A549 (cell line): Measurements from ENCODE around the gene ADCY6.

Source experiments
- CEBPB ChIP-seq, 2 experiments: fragments of >200 bp in 1 of 2; sonication (Bioruptor Twin) in 1 of 2; formaldehyde crosslinking in 1 of 2; IDR thresholded peaks; 2 replicates each; pipeline ENCODE4 v1.6.1; 2012 to 2016
- CTCF ChIP-seq: fragments of >200 bp; sonication (Bioruptor Twin); formaldehyde crosslinking; IDR thresholded peaks from 3 replicates; pipeline ENCODE4 v1.5.1; 2016
- FOXS1 ChIP-seq: fragments of 250-450 bp; sonication (Bioruptor Pico); IDR thresholded peaks from 2 replicates; pipeline ENCODE4 v1.5.0; 2020; ENCODE audit warnings: mild to moderate bottlenecking, moderate library complexity
- HOXB5 ChIP-seq: fragments of 250-450 bp; sonication (Bioruptor Pico); IDR thresholded peaks from 2 replicates; pipeline ENCODE4 v1.5.0; 2020; ENCODE audit warnings: mild to moderate bottlenecking, moderate library complexity
- POLR2A ChIP-seq: IDR thresholded peaks from 2 replicates; pipeline ENCODE4 v1.6.1; 2012; ENCODE audit warnings: mild to moderate bottlenecking, low read length
- TF ChIP-seq, protein P1 (sequence below): IDR thresholded peaks from 2 replicates; pipeline ENCODE4 v1.6.1; 2012

DNA sequence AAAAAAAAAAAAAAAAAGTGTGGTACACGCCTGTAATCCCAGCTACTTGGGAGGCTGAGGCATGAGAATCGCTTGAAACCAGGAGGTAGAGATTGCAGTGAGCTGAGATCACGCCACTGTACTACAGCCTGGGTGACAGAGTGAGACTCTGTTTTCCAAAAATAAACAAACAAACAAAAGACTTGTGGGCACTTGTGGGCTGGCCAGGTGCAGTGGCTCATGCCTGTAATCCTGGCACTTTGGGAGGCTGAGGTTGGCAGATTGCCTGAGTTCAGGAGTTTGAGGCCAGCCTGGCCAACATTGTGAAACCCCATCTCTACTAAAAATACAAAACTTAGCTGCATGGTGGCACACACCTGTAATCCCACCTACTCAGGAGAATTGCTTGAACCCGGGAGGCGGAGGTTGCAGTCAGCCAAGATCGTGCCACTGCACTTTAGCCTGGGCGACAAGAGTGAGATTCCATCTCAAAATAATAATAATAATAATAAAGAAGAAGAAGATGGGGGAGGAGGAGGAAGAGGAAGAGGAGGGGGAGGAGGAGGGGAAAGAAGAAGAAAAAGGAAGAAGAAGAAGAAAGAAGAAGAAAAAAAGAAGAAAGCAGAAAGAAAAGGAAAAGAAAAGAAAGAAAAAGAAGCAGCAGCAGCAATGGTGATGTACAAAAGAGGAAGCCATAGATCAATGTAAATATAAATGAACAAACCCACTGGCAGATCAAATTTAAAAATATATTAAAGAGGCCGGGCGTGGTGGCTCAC, 44.5 kb downstream of the ADCY6 start:
- TF ChIP-seq CTCF = no peak
- TF ChIP-seq, protein P1, sequence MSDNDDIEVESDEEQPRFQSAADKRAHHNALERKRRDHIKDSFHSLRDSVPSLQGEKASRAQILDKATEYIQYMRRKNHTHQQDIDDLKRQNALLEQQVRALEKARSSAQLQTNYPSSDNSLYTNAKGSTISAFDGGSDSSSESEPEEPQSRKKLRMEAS = no peak
- no peak for TF ChIP-seq FOXS1 (CRISPR knock-in tag)
- no peak for TF ChIP-seq POLR2A
- TF ChIP-seq CEBPB (IDR thresholded peaks at IDR 0.05) = no peak
- no peak for TF ChIP-seq HOXB5 (CRISPR knock-in tag)
